Sigmoid colon (tissue), 4 donors: Measurements from ENCODE around the gene SUSD5.

Experiments used
- CTCF ChIP-seq, 4 experiments: fragments of 450-650 bp in 3 of 4; fragments of 200-600 bp in 1 of 4; IDR thresholded peaks; one replicate each; pipeline ENCODE4 v1.5.1; 2016 to 2019; ENCODE audit warnings: antibody characterized with exemption in 4 of 4, mild to moderate bottlenecking in 3 of 4, moderate library complexity in 2 of 4
- POLR2A ChIP-seq, 2 donors: fragments of 450-650 bp; IDR thresholded peaks; one replicate each; pipeline ENCODE4 v1.6.1; 2016; ENCODE audit warnings: antibody characterized with exemption in 2 of 2, mild to moderate bottlenecking in 2 of 2, moderate library complexity in 2 of 2
- POLR2AphosphoS5 ChIP-seq, 4 donors: sonication (generic); formaldehyde crosslinking; IDR thresholded peaks; one replicate each; pipeline ENCODE4 v1.6.1; 2017; ENCODE audit warnings: antibody characterized with exemption in 4 of 4

- TF ChIP-seq CTCF (IDR thresholded peaks at IDR 0.05) (no peak), POLR2A (IDR thresholded peaks at IDR 0.05) (no peak), POLR2AphosphoS5 (IDR thresholded peaks at IDR 0.05) (no peak)
Measured at GRCh38 chr3:33229066-33229465, 10.5 kb upstream of the SUSD5 start.
